A549 (cell line): ENCODE data around the gene CSGALNACT2. TPM values are rescaled to one million over a fixed set of nuclear protein-coding genes. Genes with fewer than 3 reads are reported as not detected.

ENCODE experiments used
- ATAC-seq, 2 experiments: fragments of 200-7000 bp in 1 of 2; fragments of >200 bp in 1 of 2; cut with Nextera tagmentation in 1 of 2; cut with Tn5 transposase in 1 of 2; 3 replicates each; pipeline versions ENCODE4 v1.8.0 to v1.9.1; 2018 to 2020; ENCODE audit warnings: mild to moderate bottlenecking in 1 of 2, moderate library complexity in 1 of 2
- CTCF ChIA-PET: fragments of 300-600 bp; sonication (Branson Sonifier 250); formaldehyde crosslinking; extraction: SDS; loops from one replicate; lab custom pipeline; 2021; ENCODE audit warnings: antibody characterized with exemption, inconsistent platforms; lab: Yijun Ruan, JAX
- POLR2A ChIA-PET: fragments of 350-600 bp; formaldehyde crosslinking; extraction: SDS; loops from one replicate; lab custom pipeline; 2021; ENCODE audit warnings: antibody characterized with exemption, inconsistent platforms; lab: Yijun Ruan, JAX
- DNase-seq, 2 experiments: peaks; one replicate each; pipeline versions ENCODE4 v3.0.0 to v3.0.0-alpha.2; 2011 to 2016; ENCODE audit warnings: low read depth in 1 of 2, low spot score in 1 of 2
- FAIRE-seq: peaks from 2 replicates; lab custom pipeline; 2011; peaks lifted over from hg19 to GRCh38; lab: Jason Lieb, UNC
- H3K27ac ChIP-seq, 2 experiments: fragments of >200 bp; sonication (Bioruptor Twin); formaldehyde crosslinking; 3 replicates each; pipeline ENCODE4 v1.5.1; 2016 to 2017
- H3K4me1 ChIP-seq: fragments of >200 bp; sonication (Bioruptor Twin); formaldehyde crosslinking; 3 replicates; pipeline ENCODE4 v1.6.1; 2016
- H3K4me2 ChIP-seq: fragments of >200 bp; sonication (Bioruptor Twin); formaldehyde crosslinking; 3 replicates; pipeline ENCODE4 v1.6.1; 2016
- H3K4me3 ChIP-seq: fragments of >200 bp; sonication (Bioruptor Twin); formaldehyde crosslinking; 3 replicates; pipeline ENCODE4 v1.5.1; 2016
- H3K9me3 ChIP-seq: fragments of >200 bp; sonication (Bioruptor Twin); formaldehyde crosslinking; 3 replicates; pipeline ENCODE4 v1.6.1; 2016
- CBX8 ChIP-seq: fragments of 200-600 bp; sonication (generic); IDR thresholded peaks from 2 replicates; pipeline ENCODE4 v1.6.1; 2016
- CEBPB ChIP-seq, 2 experiments: fragments of >200 bp in 1 of 2; sonication (Bioruptor Twin) in 1 of 2; formaldehyde crosslinking in 1 of 2; IDR thresholded peaks; 2 replicates each; pipeline ENCODE4 v1.6.1; 2012 to 2016
- CHD4 ChIP-seq: fragments of 200-600 bp; sonication (generic); IDR thresholded peaks from 2 replicates; pipeline ENCODE4 v1.6.1; 2016; ENCODE audit warnings: antibody characterized with exemption, mild to moderate bottlenecking, borderline replicate concordance
- EHF ChIP-seq: fragments of 250-450 bp; sonication (Bioruptor Pico); IDR thresholded peaks from 2 replicates; pipeline ENCODE4 v1.5.0; 2020; ENCODE audit warnings: mild to moderate bottlenecking
- EHMT2 ChIP-seq: fragments of 200-600 bp; sonication (generic); IDR thresholded peaks from 2 replicates; pipeline ENCODE4 v1.6.1; 2016; ENCODE audit warnings: antibody characterized with exemption, low read depth, mild to moderate bottlenecking, moderate library complexity
- FOSB ChIP-seq: fragments of 250-450 bp; sonication (Bioruptor Pico); IDR thresholded peaks from 2 replicates; pipeline ENCODE4 v1.5.0; 2020; ENCODE audit warnings: mild to moderate bottlenecking, moderate library complexity
- FOSL2 ChIP-seq, 2 experiments: fragments of 450-650 bp in 1 of 2; fragments of >200 bp in 1 of 2; sonication (Bioruptor Twin) in 1 of 2; formaldehyde crosslinking; IDR thresholded peaks; 2 replicates each; pipeline versions ENCODE4 v1.5.0 to v1.6.1; 2016 to 2020; ENCODE audit warnings: mild to moderate bottlenecking in 1 of 2, moderate library complexity in 1 of 2
- FOXS1 ChIP-seq: fragments of 250-450 bp; sonication (Bioruptor Pico); IDR thresholded peaks from 2 replicates; pipeline ENCODE4 v1.5.0; 2020; ENCODE audit warnings: mild to moderate bottlenecking, moderate library complexity
- HDAC2 ChIP-seq: fragments of 200-600 bp; sonication (generic); IDR thresholded peaks from 2 replicates; pipeline ENCODE4 v1.6.1; 2016
- HOXB5 ChIP-seq: fragments of 250-450 bp; sonication (Bioruptor Pico); IDR thresholded peaks from 2 replicates; pipeline ENCODE4 v1.5.0; 2020; ENCODE audit warnings: mild to moderate bottlenecking, moderate library complexity
- MYC ChIP-seq: IDR thresholded peaks from 2 replicates; pipeline ENCODE4 v1.6.1; 2012; ENCODE audit warnings: mild to moderate bottlenecking, inconsistent platforms, low read length, improper control_type of control experiment, borderline replicate concordance
- NFE2L2 ChIP-seq: fragments of 150-350 bp; conservative IDR thresholded peaks from 2 replicates; pipeline ENCODE4 v1.6.1; 2014; ENCODE audit warnings: low read length
- TFCP2L1 ChIP-seq: fragments of 250-450 bp; sonication (Bioruptor Pico); IDR thresholded peaks from 2 replicates; pipeline ENCODE4 v1.5.0; 2021; ENCODE audit warnings: mild to moderate bottlenecking
- WGBS: methylation state at CpG from one replicate; pipeline ENCODE4 v1.1.6; 2017; ENCODE audit errors: missing lambda C conversion rate; 5-methylcytosine and 5-hydroxymethylcytosine counted together
- polyA plus RNA-seq, 4 experiments: library from polyadenylated mRNA; depleted of rRNA in 3 of 4; stranded (reverse); fragments of >200 nt; fragmentation: RNase III in 1 of 4; extraction: RNeasy Plus Mini Kit Qiagen cat#74134 plus additional on column Dnase treatment in 1 of 4; gene quantifications; 2 replicates in 3 of 4; 3 replicates in 1 of 4; pipeline ENCODE4 v1.2.3, GENCODE V29; 2011 to 2017
- TF ChIP-seq, protein P1 (sequence below): fragments of 250-450 bp; sonication (Bioruptor Pico); IDR thresholded peaks from 2 replicates; pipeline ENCODE4 v1.5.0; 2020; ENCODE audit warnings: low read depth, mild to moderate bottlenecking, moderate library complexity
- TF ChIP-seq, protein P2 (sequence below): fragments of 200-600 bp; sonication (generic); IDR thresholded peaks from 2 replicates; pipeline ENCODE4 v1.6.1; 2016; ENCODE audit warnings: antibody characterized with exemption, mild to moderate bottlenecking, moderate library complexity
- TF ChIP-seq, protein P3 (sequence below): fragments of 450-650 bp; IDR thresholded peaks from 2 replicates; pipeline ENCODE4 v1.6.1; 2014; ENCODE audit warnings: antibody characterized with exemption
- TF ChIP-seq, protein P4 (sequence below): fragments of >200 bp; sonication (Bioruptor Twin); formaldehyde crosslinking; IDR thresholded peaks from 3 replicates; pipeline ENCODE4 v1.6.1; 2016

CSGALNACT2 gene
- polyA plus RNA-seq, 2 of the 4 experiments (the other 2 are of a cell fraction) = 11.2 to 29.9 TPM

DNA sequence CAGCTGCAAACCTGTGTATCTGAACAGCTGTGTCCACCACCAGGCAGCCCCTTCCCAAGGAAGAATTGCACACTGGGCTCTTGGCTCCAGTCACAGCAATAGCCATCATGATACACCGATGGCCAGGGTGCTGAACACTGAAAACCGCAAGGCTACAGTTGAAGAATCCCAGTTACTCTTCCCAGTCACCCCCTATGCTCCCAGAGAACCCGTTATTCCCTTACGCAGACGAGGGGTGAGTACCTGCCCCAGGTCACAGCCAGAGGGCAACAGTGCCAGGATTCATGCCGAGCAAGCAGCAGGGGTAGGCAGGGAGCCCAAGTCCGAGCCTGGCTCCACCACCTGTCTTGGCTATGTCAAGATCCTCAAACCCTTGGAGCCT lies 70.8 kb downstream of the CSGALNACT2 start:
- DNase-seq (no peak), FAIRE-seq (no peak)
- WGBS = 87% methylated on average over 7 of the region's 7 CpGs
- Histone ChIP-seq H3K4me2 (no peak overlapping the region), H3K9me3 (no peaks in the 10 kb centered on the region), H3K4me1 (no peaks in the 10 kb centered on the region), H3K27ac (no peak overlapping the region)
- ChIA-PET POLR2A (no interaction called here), CTCF (interaction anchor here (0.8 to 1.1 kb wide), 2 partner anchors 9 to 18 kb away, joined by 3 to 4 read pairs; no protein-coding TSS in a partner anchor)
- TF ChIP-seq EHF (CRISPR knock-in tag) = no peak
- no peak for TF ChIP-seq CHD4
- TF ChIP-seq, protein P1, sequence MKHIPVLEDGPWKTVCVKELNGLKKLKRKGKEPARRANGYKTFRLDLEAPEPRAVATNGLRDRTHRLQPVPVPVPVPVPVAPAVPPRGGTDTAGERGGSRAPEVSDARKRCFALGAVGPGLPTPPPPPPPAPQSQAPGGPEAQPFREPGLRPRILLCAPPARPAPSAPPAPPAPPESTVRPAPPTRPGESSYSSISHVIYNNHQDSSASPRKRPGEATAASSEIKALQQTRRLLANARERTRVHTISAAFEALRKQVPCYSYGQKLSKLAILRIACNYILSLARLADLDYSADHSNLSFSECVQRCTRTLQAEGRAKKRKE (CRISPR knock-in tag) = no peak
- no peak for TF ChIP-seq FOXS1
- no peak for TF ChIP-seq FOSB
- TF ChIP-seq, protein P2, sequence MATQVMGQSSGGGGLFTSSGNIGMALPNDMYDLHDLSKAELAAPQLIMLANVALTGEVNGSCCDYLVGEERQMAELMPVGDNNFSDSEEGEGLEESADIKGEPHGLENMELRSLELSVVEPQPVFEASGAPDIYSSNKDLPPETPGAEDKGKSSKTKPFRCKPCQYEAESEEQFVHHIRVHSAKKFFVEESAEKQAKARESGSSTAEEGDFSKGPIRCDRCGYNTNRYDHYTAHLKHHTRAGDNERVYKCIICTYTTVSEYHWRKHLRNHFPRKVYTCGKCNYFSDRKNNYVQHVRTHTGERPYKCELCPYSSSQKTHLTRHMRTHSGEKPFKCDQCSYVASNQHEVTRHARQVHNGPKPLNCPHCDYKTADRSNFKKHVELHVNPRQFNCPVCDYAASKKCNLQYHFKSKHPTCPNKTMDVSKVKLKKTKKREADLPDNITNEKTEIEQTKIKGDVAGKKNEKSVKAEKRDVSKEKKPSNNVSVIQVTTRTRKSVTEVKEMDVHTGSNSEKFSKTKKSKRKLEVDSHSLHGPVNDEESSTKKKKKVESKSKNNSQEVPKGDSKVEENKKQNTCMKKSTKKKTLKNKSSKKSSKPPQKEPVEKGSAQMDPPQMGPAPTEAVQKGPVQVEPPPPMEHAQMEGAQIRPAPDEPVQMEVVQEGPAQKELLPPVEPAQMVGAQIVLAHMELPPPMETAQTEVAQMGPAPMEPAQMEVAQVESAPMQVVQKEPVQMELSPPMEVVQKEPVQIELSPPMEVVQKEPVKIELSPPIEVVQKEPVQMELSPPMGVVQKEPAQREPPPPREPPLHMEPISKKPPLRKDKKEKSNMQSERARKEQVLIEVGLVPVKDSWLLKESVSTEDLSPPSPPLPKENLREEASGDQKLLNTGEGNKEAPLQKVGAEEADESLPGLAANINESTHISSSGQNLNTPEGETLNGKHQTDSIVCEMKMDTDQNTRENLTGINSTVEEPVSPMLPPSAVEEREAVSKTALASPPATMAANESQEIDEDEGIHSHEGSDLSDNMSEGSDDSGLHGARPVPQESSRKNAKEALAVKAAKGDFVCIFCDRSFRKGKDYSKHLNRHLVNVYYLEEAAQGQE = no peak
- no peak for TF ChIP-seq HDAC2
- TF ChIP-seq NFE2L2 = no peak
- TF ChIP-seq, protein P3, sequence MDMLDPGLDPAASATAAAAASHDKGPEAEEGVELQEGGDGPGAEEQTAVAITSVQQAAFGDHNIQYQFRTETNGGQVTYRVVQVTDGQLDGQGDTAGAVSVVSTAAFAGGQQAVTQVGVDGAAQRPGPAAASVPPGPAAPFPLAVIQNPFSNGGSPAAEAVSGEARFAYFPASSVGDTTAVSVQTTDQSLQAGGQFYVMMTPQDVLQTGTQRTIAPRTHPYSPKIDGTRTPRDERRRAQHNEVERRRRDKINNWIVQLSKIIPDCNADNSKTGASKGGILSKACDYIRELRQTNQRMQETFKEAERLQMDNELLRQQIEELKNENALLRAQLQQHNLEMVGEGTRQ = no peak
- TF ChIP-seq, all 56 proteins: peak for 0
- ATAC-seq = no peak
- H3K4me3 ChIP-seq = no peak overlapping the region

DNA sequence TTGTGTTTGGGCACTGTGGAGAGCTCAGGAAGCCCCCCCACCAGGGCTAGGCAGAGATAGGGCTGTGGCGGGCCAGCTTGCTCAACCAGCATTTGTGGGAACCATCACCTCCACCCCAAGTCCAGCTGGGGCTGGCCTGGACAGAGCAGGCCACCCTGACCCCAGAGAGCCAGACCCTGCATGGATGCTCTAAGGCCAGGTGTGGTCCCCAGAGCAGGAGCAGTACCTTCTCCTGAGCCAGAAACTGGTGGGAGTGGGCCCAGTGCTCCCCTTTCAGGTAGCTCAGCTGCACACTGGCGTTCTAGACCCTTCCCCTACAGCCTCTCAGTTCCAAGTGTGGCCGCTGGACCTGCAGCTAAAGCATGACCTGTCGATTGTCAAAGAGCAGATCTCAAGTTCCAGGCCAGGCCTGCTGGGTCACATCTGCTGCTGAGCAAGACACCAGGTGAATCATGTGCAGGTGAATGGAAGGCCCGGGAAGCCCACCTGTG lies 71.5 kb downstream of the CSGALNACT2 start:
- H3K27ac ChIP-seq = no peak overlapping the region
- POLR2A ChIA-PET = interaction anchor here (0.6 kb wide), 1 partner anchor 31 kb away, joined by 3 read pairs; no protein-coding TSS in a partner anchor
- TF ChIP-seq FOXS1 (no peak), CEBPB (IDR thresholded peaks at IDR 0.05) (no peak), FOSB (no peak), CBX8 (no peak), FOSL2 (IDR thresholded peaks at IDR 0.05) (no peak), FOSL2 (CRISPR knock-in tag; IDR thresholded peaks at IDR 0.05) (no peak), MYC (no peak), EHMT2 (no peak), TFCP2L1 (CRISPR knock-in tag) (no peak), NFE2L2 (no peak), HOXB5 (no peak)
- TF ChIP-seq, protein P4, sequence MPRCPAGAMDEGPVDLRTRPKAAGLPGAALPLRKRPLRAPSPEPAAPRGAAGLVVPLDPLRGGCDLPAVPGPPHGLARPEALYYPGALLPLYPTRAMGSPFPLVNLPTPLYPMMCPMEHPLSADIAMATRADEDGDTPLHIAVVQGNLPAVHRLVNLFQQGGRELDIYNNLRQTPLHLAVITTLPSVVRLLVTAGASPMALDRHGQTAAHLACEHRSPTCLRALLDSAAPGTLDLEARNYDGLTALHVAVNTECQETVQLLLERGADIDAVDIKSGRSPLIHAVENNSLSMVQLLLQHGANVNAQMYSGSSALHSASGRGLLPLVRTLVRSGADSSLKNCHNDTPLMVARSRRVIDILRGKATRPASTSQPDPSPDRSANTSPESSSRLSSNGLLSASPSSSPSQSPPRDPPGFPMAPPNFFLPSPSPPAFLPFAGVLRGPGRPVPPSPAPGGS = no peak
- TF ChIP-seq, protein P2 = no peak
- TF ChIP-seq, all 56 proteins: peak for 0
- Histone ChIP-seq H3K4me1 (peaks cover 3% of the 10 kb centered on the region; the same call in 1 of the 3 replicates), H3K9me3 (no peaks in the 10 kb centered on the region), H3K4me2 (no peak overlapping the region), H3K4me3 (no peak overlapping the region)
- CTCF ChIA-PET = interaction anchor here (0.8 to 1.1 kb wide), 3 partner anchors 9 to 248 kb away, joined by 3 to 4 read pairs (median 3); no protein-coding TSS in a partner anchor
- WGBS = 70% methylated on average over 4 of the region's 5 CpGs
- no peak for FAIRE-seq
- no peak for ATAC-seq
- DNase-seq = no peak
